Hematopoietic multipotent progenitor cell (in vitro differentiated cells): ENCODE measurements around the gene KAZN. TPM values are rescaled to one million over a fixed set of nuclear protein-coding genes. Genes with fewer than 3 reads are reported as not detected.

ENCODE experiments used
- DNase-seq, 3 donors: peaks; one replicate each; pipeline ENCODE4 v3.0.0-alpha.2; 2011 to 2015; ENCODE audit warnings: low read depth in 2 of 3, low spot score in 2 of 3
- total RNA-seq: library from RNA; depleted of rRNA; stranded (reverse); fragments of >200 nt; gene quantifications from one replicate; pipeline ENCODE4 v1.2.3, GENCODE V29; 2012

KAZN gene
- total RNA-seq, 1 donor, result 0.54 TPM

- no peak for DNase-seq
These were observed 559.3 kb downstream of the KAZN start for GRCh38 chr1:15157524-15158399.

GRCh38 chr1:15158506-15159165, 560.2 kb downstream of the KAZN start:
- no peak for DNase-seq

- DNase-seq, result no peak
These were observed 560.7 kb downstream of the KAZN start for GRCh38 chr1:15159166-15159555.

- no peak for DNase-seq
These were observed 562.1 kb downstream of the KAZN start for GRCh38 chr1:15160626-15161025.

- no peak for DNase-seq
These were observed 568.9 kb downstream of the KAZN start for GRCh38 chr1:15167386-15167785.
